ENCODE data around the gene CALCA.

DNA sequence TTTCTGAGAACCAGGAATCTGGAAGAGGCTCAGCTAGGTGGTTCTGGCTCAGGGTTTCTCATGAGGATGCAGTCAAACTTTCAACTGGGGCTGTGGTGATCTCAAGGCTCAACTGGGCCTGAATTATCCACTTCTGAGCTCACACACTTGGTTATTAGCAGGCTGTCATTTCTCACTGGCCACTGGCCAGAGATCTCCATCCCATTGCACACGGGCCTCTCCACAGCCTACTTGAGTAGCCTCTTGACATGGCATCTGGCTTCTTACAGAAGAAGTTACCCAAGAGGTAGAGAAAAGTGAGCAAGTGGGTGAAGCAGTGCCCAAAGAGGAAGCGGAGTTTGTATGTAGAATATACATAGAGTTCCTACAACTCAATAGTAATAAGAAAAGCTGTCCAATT, 16.0 kb downstream of the CALCA start:
- TF ChIP-seq, protein P1, sequence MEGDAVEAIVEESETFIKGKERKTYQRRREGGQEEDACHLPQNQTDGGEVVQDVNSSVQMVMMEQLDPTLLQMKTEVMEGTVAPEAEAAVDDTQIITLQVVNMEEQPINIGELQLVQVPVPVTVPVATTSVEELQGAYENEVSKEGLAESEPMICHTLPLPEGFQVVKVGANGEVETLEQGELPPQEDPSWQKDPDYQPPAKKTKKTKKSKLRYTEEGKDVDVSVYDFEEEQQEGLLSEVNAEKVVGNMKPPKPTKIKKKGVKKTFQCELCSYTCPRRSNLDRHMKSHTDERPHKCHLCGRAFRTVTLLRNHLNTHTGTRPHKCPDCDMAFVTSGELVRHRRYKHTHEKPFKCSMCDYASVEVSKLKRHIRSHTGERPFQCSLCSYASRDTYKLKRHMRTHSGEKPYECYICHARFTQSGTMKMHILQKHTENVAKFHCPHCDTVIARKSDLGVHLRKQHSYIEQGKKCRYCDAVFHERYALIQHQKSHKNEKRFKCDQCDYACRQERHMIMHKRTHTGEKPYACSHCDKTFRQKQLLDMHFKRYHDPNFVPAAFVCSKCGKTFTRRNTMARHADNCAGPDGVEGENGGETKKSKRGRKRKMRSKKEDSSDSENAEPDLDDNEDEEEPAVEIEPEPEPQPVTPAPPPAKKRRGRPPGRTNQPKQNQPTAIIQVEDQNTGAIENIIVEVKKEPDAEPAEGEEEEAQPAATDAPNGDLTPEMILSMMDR (conservative IDR thresholded peaks at IDR 0.05) = no peak
- no peak for TF ChIP-seq ZFX (IDR thresholded peaks at IDR 0.05)

Data from C4-2B (cell line).